ENCODE measurements around the gene HECTD4.
"Not testable (repeated sequence)": the region's sequence is repeated elsewhere in the genome, so short reads cannot be mapped to it uniquely, and the experiment has no call there.

HECTD4 gene

DNA sequence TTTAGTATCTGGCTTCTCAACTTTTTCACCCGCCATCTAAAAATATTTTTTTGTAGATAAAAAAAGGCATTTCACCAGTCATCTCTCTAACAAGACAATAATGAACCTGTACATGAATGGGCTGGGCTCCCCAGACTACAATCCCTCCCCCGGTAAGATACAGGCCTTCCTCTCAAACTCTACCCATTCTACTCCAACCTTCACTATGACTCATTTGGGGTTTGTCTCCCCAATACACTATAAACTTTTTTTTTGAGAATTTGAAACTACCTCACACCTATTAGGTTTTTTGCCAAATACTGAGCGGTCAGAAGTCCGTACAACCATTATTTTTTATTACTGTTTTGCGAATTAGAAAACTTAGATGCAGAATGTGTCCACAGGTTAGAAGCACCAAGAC is 26.4 kb upstream of the HECTD4 start:
- DNase-seq (ENCODE audit: low read depth in 3 of 3, low spot score in 1 of 3): no peak

DNA sequence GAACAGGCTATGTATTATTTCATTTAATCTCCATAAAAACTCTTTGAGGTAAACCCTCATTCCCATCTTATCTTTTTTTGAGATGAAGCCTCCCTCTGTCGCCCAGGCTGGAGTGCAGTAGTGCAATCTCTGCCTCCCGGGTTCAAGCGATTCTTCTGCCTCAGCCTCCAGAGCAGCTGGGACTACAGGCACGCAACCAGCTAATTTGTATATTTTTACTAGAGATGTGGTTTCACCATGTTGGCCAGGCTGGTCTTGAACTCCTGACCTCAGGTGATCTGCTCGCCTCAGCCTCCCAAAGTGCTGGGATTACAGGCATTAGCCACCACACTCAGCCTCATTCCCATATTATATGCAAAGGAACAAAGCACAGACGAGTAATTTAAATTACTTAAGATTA is 25.5 kb upstream of the HECTD4 start:
- not testable (repeated sequence) for DNase-seq (ENCODE audit: low read depth in 3 of 3, low spot score in 1 of 3)

DNA sequence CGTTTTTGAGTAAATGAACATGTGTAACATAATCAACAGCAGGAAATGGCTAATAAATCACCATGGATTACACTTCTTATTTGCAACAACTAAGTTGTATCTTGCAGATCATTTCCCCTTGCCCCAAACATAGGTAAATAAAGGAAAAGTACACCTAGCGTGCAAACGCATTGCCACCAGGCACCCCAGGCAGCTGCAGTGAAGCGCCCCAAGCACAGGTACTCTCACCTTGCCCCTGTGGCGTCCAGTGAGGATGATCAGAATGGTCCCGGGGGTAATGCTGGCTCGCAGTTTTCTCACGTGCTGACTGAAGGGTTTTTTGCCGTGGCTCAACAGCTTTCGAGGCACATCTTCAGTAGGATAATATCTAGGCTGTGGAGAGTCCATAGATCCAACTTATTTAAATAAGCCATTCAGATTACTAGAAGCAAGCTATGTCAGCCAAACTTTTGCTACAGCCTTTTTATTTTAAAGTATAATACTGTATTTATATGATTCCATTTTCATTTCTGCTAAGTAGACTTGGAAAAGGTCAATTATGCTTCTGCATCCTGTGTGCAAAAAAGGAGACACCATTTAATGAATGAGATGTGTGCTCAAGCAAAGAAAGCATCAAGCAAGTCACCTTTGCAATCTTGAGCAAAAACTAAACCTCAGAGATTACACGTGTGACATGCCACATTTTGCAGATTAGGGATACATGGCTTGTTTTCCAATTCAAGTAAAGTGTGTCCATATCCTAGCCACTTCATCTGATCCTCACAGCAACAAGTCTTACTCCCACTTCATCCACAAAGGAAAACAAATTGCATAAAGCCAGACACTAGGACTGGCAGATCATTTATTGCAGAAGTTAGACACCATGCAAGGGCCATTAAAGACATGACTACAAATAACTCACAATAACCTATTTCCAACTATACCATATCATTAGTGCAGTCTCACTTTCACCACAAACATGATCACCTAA is 24.6 kb upstream of the HECTD4 start:
- no peak for DNase-seq (ENCODE audit: low read depth in 3 of 3, low spot score in 1 of 3)

DNA sequence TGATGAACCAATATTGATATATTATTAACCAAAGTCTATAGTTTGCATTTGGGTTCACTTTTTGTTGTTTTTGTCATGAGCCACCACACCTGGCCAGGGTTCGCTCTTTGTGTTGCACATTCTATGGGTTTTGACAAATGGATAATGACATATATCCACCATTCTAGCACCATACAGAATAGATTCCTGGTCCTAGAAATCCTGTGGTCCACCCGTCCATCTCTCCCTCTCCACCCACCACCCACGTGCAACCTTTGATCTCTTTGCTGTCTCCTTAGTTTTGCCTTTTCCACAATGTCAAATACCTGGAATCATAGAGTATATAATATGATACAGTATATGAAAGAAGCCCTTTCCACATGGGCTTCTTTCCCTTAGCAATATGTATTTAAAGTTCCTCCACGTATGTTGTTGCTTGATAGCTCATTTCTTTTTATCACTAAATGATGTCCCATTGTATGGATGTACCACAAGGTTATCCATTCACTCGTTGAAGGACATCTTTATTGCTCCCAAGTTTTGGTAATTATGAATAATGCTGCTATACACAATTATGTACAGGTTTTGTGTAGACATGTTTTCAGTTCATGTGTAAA is 19.8 kb upstream of the HECTD4 start:
- no peak for DNase-seq (ENCODE audit: low read depth in 3 of 3, low spot score in 1 of 3)

DNA sequence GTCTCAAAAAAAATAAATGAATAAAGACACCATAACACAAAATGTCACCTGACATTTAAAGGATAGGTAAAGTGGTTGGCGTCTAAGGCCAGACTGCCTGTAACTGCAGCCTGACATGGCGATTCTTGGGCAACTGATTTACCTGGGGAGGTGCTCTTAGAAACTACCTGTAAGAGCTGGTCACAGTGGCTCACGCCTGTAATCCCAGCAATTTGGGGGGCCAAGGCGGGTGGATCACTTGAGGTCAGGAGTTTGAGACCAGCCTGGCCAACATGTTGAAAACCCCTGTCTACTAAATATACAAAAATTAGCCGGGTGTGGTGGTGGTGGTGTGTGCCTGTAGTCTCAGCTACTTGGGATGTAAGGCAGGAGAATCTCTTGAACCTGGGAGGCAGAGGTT is 18.8 kb upstream of the HECTD4 start:
- no peak for DNase-seq (ENCODE audit: low read depth in 3 of 3, low spot score in 1 of 3)

DNA sequence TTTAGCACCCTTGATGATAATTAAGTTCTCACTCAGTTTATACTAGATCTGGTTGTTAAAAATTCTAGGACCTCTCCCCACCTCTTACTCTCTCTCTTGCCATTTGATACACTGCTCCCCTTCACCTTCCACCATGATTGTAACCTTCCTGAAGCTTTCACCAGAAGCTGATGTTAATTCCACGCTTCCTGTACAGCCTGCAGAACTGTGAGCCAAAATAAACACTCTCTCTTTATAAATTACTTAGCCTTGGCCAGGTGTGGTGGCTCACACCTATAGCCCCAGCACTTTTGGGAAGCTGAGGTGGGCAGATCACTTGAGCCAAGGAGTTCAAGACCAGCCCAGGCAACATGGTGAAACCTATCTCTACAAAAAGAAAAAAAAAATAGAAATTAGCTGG is 11.1 kb upstream of the HECTD4 start:
- no peak for DNase-seq (ENCODE audit: low read depth in 3 of 3, low spot score in 1 of 3)

DNA sequence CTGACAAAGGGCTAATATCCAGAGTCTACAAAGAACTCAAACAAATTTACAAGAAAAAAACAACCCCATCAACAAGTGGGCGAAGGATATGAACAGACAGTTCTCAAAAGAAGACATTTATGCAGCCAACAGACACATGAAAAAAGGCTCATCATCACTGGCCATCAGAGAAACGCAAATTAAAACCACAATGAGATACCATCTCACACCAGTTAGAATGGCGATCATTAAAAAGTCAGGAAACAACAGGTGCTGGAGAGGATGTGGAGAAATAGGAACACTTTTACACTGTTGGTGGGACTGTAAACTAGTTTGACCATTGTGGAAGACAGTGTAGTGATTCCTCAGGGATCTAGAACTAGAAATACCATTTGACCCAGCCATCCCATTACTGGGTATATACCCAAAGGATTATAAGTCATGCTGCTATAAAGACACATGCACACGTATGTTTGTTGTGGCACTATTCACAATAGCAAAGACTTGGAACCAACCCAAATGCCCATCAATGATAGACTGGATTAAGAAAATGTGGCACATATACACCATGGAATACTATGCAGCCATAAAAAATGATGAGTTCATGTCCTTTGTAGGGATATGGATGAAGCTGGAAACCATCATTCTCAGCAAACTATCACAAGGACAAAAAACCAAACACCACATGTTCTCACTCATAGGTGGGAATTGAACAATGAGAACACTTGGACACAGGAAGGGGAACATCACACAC is 7.9 kb upstream of the HECTD4 start:
- DNase-seq (ENCODE audit: low read depth in 3 of 3, low spot score in 1 of 3): not testable (repeated sequence)

DNA sequence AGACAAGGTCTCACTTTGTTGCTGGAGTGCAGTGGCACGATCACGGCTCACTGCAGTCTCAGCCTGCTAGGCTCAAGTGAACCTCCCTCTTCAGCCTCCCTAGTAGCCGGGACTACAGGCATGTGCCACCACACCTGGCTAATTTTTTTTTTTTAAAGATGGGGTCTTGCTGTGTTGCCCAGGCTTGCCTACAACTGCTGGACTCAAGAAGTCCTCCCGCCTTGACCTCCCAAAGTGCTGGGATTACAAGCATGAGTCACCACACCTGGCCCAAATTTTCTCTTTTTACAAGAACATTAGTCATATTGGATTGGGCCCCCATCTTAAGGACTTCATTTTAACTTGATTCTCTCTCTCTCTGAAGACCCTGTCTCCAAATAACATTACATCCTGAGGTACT is 7.0 kb upstream of the HECTD4 start:
- DNase-seq (ENCODE audit: low read depth in 3 of 3, low spot score in 1 of 3): no peak

DNA sequence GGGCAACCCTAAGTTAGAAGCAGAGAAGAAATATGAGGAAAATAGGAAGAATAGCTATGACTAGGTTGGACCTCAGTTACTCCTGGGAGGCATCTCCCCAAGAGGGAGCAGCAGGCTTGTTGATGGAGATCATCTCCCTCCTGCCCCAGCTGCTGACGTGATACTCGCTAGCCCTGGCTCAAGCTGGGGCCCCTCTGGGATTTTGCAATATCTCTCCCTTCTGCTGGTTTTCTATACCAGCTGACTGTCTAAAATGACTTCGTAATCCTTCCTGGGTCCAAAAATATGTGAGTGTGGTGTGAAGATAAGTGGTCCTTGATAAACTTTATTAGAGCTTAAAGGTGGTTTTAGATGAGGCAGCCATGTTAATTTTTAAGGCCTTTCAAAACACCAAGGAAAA is 4.5 kb upstream of the HECTD4 start:
- DNase-seq (ENCODE audit: low read depth in 3 of 3, low spot score in 1 of 3): no peak

DNA sequence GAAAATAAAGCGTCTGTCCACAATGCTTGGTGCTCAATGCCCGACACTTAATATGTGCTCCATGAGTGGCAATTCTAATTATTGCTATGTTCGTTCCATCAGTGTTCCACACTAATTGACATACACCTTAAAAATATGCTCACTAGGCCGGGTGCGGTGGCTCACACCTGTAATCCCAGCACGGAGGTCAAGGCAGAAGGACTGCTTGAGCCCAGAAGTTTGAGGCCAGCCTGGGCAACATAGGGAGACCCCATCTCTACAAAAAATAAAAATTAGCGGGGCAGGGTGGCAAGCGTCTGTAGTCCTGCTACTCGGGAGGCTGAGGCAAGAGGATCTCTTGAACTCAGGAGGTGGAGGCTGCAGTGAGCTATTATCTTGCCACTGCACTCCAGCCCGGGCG is 635 bp upstream of the HECTD4 start:
- DNase-seq (ENCODE audit: low read depth in 3 of 3, low spot score in 1 of 3): no peak

DNA sequence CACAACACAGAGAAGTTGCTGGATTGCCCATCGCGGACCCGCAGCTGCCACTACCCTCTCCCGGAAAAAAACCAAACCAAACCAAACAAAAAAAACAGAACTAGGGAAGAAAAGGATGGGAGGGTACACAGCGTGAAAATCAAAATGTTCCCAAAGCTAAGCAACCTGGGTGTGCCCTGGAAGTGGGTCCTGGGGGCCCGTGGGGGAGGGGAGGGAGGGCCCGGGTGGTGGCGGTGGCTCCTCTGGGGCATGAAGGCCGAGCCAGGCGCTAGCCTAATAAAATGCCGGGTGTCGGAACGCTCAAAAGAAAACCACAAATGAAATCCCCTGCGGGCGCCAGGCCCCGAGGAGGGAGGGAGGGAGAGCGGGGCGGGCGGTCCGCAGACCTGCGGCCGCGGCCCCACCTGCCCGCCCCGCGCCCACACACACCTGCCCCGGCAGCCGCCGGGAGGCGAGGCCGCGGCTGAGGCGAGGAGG is 787 bp downstream of the HECTD4 start:
- DNase-seq (ENCODE audit: low read depth in 3 of 3, low spot score in 1 of 3): no peak

DNA sequence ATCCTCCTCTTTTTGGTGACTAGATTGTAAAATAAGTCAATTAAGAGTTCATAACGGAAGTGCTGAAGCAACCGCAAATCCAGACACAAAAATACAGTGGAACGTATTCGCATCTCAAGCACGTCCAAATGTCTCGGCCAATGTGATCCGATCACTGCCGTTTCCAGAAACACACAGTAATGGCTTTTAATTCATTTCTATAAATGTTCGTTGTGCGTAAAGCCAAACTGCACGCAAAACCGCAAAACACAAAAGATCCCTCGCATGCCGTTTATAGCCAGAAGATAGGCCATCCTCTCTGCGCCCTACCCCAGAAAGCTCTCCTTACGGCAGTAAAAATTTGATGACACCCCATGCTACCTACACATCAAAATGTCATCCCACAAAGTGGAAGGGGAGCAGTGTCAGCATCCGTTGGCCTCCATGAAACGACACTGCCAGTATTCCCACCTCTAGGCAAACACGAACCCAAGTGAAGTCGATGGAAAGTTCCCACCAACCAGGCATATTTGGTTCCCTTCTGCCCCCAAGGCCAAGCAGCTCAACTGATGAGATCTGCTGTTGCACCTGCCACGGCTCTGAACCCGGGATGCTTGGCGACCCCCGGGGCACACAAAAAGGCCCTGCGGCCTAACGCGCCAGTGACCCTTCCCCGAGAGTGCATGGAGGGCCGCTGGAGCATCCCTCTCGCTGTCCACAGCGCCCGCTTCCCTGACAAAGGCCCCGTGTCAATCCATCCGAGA is 1.4 kb downstream of the HECTD4 start:
- no peak for DNase-seq (ENCODE audit: low read depth in 3 of 3, low spot score in 1 of 3)

DNA sequence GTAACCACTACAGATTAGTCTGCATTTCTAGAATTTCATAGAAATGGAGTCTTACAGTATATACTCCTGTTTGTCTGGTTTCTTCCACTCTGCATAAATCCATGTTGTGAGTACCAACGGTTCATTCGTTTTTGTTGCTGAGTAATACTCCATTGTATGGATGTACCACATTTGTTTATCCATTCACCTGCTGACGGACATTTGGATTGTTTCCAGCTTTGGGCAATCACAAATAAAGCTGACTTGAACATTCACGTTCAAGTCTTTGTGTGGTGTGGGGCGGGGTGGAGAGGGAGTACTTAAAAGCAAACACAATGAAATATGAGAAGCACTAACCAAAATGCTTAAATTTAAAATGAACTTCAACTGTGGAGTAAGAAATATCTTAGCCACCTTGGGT is 7.1 kb downstream of the HECTD4 start:
- DNase-seq (ENCODE audit: low read depth in 3 of 3, low spot score in 1 of 3): no peak

DNA sequence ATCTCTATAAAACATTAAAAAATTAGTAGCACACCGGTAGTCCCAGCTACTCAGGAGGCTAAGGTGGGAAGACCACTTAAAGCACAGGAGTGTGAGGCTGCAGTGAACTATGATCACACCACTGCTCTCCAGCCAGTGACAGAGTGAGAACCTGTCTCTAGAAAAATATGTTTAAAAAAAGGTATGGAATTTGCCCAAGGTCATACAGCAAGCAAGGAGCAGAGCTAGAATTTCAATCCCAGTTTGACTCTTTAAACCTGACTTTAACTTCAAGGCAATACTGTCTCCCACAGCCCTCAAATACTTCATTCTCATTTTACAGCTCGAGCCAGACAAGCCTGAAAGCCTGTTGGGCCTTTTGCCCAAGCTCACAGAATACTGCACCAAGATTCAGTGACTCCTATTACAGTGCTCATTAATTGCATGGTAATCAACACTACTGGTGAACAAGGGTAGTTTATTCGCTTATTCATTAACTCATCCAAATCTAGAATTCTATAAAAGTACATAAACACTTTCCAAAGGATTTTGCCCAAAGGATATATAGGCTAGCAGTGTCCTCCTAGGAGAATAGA is 8.0 kb downstream of the HECTD4 start:
- no peak for DNase-seq (ENCODE audit: low read depth in 3 of 3, low spot score in 1 of 3)

DNA sequence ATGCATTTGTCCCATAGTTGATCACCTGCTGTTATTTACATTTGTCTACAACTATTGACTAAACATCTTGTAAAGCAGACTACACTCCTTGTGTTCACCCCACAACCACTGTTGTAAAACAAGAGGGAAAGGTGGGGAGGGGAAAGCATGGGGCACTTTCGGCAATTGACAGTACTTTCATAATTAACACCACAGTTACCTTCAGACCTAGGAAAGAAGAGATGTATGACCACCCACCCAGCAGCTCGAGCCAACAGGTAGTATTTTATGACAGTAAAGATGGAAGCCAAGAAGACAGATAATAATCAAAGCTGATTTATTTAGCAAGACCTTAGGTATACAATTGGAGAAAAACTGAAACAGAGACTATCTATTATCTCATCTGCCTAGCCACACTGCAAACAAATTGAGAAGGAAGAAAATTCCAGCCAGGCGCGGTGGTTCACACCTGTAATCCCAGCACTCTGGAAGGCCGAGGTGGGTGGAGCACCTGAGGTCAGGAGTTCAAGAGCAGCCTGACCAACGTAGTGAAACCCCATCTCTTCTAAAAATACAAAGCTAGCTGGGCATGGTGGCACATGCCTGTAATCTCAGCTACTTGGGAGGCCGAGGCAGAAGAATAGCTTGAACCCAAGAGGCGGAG is 11.2 kb downstream of the HECTD4 start:
- DNase-seq (ENCODE audit: low read depth in 3 of 3, low spot score in 1 of 3): no peak

DNA sequence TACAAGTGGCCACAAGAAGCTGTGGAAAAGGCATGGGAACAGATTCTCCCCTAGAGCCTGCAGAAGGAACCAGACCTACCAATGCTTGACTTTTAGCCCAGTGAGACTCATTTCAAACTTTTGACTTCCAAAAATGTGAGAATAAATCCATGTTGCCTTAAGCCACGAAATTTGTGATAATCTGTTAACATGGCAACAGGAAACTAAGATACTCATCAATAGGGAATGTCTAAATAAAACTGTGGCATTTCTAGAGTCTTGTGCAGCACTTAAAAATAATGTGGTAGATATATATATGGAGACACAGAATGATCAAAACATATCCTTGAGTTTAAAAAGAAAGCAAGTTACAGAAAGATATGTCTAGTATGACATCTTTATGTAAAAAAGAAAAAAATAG is 12.0 kb downstream of the HECTD4 start:
- DNase-seq (ENCODE audit: low read depth in 3 of 3, low spot score in 1 of 3): no peak

DNA sequence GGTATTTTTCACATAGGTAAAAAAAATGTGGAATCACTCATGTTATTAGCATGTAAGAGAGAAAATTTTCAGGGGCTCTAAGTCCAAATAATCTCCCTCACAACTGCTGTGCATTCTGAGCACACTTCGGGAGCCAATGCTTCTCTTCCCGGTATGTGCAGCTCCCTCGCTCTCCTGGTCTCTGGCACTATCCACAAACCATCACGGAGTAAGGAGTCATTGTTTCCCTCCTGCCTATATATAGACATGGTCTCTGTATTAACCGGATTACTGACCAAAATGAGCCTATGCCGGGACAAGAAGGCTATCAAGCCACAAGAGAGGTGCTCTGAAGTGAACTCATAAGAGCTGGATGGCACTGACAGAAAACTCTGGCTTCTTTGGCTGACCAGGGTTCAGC is 13.4 kb downstream of the HECTD4 start:
- no peak for DNase-seq (ENCODE audit: low read depth in 3 of 3, low spot score in 1 of 3)

DNA sequence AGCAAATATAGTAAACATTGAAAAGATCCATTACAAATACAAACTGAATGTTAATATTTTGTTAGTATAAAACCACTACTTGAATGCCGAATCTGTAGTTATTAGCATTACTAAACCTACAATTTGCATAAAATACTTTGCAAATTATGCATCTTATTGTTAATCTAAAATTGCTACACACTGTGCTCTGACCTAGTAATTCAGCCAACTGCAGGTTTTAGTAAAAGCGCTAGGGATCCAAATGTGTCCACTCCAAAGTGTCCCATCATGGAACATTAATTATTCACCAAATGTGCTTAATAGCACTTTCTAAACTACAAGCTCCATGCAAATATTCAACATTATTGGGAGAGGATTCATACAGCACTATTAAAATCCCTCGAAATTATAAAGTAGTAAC is 14.3 kb downstream of the HECTD4 start:
- no peak for DNase-seq (ENCODE audit: low read depth in 3 of 3, low spot score in 1 of 3)

DNA sequence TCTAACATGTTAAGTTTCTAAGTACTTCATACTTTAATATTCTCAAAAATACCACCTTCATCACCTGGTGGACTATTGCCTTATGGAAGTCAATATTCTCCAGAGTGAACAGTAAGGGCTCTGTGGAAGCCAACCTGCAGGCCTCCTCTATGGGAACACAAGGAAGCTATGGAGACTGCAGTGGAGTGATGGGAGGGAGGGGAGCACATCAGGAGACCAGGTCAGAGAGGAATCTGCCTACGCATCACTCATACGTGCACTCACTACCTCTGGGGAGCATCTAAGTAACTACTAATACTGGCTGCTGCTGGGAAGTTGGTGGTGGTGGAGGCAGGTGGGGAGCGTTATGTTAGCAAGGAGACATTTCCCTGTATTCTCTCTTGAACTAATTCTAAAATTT is 19.9 kb downstream of the HECTD4 start:
- no peak for DNase-seq (ENCODE audit: low read depth in 3 of 3, low spot score in 1 of 3)

DNA sequence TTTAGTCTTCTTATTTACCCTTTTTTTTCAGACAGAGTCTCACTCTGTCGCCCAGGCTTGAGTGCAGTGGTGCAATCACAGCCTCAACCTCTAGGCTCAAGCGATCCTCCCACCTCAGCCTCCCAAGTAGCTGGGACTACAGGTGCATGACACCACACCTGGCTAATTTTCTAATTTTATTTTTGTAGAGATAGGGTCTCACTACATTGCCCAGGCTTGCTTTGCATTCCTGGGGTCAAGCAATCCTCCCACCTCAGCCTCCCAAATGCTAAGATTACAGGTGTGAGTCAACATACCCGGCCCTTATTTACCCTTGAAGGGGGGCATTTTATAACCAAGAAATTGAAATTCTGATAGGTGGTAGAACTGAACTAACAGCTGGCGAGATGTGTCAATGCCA is 21.0 kb downstream of the HECTD4 start:
- DNase-seq (ENCODE audit: low read depth in 3 of 3, low spot score in 1 of 3): no peak
